Measurements from ENCODE around the gene PRSS12.

The PRSS12 gene

GRCh38 chr4:118354913-118355312, 2.1 kb upstream of the PRSS12 start:
- no peak for DNase-seq

GRCh38 chr4:118353534-118354030, 779 bp upstream of the PRSS12 start:
- no peak for DNase-seq

- peak; percentile 35 to 45 for DNase-seq
Measured at GRCh38 chr4:118351851-118352827, 664 bp downstream of the PRSS12 start.

DNA sequence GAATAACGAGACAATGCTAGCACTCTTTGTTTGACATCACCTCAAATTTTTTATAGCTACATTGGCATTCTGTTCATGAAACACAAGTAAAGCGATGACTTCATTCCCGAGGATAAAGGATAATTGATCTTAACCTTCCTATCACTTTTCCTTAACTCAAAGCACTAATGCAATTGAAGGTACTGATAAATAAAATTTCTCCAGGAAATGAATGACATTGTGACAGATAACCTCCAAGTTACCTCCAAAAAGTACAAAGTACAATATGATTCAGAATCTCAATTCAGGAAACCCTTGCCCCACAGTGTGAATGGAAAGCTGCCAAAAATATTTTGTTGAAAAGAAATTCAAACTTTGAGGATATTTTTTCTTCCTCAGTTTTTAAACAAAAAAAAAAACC, 1.8 kb downstream of the PRSS12 start:
- DNase-seq, result no peak

GRCh38 chr4:118348886-118349285, 3.9 kb downstream of the PRSS12 start:
- DNase-seq, result no peak

DNA sequence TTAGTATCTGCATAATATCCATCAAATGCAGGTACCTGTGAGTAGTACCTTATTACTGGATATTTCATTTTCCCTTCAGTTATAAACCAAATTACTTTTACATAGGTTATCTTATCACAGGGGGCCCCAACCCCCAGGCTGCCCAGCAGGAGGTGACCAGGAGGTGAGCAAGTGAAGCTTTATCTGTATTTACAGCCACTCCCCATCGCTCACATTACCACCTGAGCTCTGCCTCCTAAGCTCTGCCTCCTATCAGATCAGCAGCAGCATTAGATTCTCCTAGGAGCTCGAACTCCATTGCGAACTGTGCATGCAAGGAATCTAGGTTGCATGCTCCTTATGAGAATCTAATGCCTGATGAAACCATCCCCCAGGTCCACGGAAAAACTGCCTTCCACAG, 6.3 kb downstream of the PRSS12 start:
- no peak for DNase-seq

- no peak for DNase-seq
Measured at GRCh38 chr4:118345813-118346212, 7.0 kb downstream of the PRSS12 start.

DNA sequence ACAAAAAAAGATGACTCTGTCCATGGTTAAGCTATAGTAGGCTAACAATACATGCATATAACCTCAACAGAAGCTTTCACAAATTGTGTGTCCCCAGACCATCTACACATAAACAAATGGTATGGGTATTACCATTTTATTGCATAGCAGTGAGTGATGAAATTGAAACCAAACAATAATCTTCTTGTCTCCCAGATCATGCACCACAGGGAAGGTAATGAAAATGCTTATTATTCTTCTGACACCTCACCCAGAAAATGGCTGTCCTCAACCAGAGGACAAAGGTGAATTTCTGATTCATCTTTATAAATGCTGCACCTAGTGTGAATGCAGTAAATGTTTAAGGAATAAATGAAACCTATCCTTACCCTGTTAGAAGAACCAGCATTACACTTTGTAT, 8.0 kb downstream of the PRSS12 start:
- DNase-seq, result peak in 1 of 2 experiments; percentile 0

DNA sequence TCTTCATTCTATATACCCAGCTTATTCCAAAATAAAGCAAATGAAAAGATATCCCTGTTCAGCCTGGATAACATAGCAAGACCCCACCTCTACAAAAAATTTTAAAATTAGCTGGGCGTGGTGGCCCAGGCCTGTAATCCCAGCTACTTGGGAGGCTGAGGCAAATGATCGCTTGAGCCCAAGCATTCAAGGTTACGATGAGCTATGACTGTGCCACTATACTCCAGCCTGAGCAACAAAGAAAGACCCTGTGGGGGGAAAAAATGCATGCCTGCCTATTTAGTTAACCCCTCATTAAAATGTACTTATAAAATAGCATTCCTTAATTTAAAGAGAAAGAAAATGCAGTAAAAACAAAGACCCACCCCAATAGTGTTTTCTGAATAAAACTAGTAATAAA, 9.3 kb downstream of the PRSS12 start:
- DNase-seq, result no peak

GRCh38 chr4:118340109-118340508, 12.7 kb downstream of the PRSS12 start:
- peak; percentile 0 to 29 for DNase-seq

GRCh38 chr4:118338981-118339765, 13.6 kb downstream of the PRSS12 start:
- DNase-seq, result no peak

DNA sequence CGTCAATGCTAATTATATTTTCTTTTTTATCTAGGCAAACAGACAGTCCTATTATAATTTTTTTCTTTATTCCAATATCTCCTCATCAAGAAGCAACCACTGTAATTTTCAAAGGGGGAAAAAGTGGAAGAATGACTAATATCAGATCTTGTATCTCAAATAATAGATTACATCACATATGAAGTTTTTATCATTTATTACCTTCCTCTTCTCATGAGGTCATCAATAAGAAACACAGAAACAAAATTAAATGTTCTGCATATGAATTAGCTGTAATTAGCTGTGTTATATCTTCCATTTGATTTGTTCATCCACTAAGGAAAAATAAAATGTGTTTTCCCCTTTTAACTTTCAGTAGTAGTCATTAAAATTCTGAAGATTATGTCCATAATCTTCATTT, 14.3 kb downstream of the PRSS12 start:
- DNase-seq, result no peak

GRCh38 chr4:118337954-118338353, 14.8 kb downstream of the PRSS12 start:
- no peak for DNase-seq

- no peak for DNase-seq
Measured at GRCh38 chr4:118335774-118336173, 17.0 kb downstream of the PRSS12 start.

- no peak for DNase-seq
Measured at GRCh38 chr4:118335324-118335723, 17.5 kb downstream of the PRSS12 start.

- DNase-seq, result no peak
Measured at GRCh38 chr4:118331352-118331751, 21.5 kb downstream of the PRSS12 start.

- DNase-seq, result no peak
Measured at GRCh38 chr4:118329849-118330248, 23.0 kb downstream of the PRSS12 start.

DNA sequence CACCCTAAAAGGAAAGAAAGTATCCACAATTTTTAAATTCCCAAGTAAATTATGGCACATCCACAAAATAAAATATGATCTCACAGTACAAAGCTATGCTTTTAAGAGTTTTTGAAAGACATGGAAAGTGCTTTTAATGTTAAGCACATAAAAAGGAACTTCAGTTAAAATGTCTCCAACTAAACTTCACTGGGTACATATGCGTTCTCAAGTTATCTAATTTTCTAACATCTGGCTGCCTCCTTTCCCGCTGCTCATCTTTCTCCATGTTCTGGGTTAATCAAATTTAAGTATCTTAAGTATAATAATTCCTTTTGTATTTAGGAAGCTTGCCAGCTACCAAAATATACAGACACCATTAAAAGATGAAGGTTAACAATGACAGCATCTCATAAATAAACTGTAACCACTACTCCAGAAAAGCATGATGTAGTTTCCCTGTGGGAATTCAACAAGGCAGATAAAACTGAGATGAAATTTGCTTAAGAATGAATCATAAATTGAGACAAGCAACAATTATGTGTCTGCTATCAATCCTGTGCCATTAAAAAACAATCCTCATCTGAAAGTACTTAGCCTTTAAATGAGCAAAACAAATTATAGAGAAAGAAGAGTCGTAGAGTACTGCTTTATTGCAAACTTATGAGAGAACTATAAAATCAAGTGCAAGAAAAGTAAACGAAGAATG, 25.1 kb downstream of the PRSS12 start:
- no peak for DNase-seq

- no peak for DNase-seq
Measured at GRCh38 chr4:118326585-118326984, 26.2 kb downstream of the PRSS12 start.

DNA sequence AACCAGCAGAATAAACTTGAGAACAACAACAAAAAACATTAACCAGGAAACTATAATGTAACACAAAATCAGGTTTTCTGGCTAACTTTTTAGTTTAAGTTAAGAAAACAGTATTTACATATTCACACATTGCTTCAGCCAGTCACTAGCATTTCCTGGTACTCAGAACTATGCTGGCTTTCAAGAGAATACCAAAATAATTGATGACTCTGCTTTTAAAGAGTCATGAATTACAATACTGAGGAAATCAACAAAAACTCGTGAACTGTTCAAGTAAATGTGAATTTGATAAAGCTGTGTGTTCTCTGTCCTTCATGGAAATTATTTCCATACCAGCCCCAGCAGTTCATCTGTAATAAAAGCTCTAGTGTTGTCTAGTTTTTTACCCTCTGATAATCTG, 27.4 kb downstream of the PRSS12 start:
- no peak for DNase-seq

DNA sequence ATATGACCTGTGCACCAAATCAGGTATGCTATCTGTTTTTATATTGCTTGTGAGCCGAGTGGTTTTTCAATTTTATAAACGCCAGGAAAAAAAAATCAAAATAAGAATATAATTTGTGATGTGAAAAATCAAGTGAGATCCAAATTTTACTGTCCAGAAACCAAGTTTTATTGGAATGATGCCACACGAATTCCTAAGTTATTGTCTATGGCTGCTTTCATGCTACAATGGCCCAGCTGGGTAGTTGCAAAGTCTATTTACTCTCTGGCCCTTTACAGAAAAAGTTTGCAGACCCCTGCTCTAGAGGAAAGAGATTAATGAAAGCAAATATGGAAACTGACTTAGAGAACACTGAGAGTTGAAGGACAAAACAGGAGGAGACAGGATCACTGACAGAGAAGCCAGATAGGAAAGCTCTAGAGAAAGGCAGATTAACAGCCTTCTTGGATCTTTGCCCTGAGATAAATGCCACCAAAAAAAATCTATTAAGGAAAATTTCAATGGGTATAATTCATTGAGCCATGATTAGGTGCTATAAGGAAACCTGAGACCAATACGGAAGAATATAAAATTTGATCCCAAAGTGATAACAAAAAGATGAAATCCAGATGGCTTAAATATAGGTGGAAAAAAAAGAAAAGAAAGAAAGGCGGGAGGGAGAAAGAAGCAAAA, 29.8 kb downstream of the PRSS12 start:
- DNase-seq, result no peak

DNA sequence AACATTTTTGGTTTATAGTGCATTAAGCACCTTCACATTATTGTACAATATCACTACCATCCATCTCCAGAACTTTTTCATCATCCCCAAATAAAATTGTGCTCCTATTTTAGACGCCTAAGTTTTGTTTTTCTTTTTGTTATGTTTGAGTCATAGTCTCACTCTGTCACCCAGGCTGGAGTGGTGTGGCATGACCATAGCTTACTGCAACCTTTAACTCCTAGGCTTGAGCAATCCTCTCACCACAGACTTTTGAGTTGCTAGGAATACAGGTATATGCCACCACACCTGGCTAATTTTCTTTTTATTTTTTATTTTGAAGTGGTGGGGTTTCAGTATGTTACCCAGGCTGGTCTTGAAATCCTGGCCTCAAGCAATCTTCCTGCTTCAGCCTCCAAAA, 33.9 kb downstream of the PRSS12 start:
- DNase-seq, result no peak

DNA sequence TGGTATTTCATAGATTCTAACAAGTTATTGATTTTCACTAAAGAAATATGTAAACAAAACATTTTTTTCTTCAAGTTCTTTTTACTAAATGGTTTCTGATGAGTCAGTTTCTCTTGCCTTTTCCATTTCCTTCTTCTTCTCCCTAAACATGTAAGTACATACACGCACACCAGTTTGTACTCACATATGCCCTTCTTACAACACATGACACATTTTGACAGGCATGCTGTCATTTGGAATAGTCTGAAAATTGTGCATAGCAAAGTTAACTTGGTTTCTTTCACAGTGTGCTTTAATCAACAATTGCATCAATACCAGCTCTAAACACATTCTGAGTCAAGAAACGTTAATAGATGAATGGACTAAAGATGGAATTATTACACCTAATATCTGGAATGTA, 35.1 kb downstream of the PRSS12 start:
- DNase-seq, result no peak
